Brain pericyte (primary cell): ENCODE measurements around the gene S1PR3.

Source experiments
- DNase-seq: peaks from one replicate; pipeline ENCODE4 v3.0.0-alpha.2; 2012; ENCODE audit warnings: low read depth, low spot score

S1PR3 gene

DNA sequence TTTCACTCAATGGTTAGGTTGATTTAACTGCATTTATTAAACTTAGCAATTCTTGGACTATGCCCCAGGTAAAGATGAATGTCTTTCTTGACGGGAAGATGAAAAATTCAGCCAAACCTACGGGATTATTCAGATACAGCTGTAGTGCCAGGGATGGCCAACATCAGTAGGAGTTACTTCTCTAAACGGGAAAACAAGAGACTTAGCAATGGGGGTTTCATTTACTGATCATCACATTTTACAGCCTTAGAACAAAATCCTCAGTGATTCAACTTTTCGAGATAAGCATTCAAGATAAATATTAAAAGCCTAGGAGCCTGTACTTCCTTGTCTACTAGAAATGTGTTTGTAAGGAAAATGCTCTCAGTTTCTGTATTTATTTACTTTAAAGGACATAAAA is 46.1 kb downstream of the S1PR3 start:
- no peak for DNase-seq

DNA sequence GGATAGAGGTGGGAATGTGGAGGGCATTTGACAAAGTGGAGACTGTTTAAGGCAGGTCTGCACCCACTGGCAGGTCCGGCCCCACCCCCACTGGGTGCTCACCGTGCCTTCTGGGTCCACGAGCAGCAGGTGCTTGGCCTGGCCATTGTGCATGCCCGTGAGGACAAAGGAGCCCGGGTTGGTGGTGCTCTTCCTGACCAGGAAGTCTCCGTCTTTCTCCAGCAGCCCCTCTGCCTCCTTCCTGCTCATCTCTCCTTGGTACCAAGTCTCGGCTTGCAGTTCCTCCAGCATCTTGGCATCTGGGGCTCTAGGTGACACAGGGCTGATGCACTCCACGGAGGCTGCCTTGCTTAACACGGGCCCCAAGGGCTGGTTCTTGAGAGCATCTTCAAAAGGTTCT is 46.6 kb downstream of the S1PR3 start:
- DNase-seq, result no peak

- DNase-seq, result no peak
These were observed 47.3 kb downstream of the S1PR3 start for GRCh38 chr9:89038382-89039103.

DNA sequence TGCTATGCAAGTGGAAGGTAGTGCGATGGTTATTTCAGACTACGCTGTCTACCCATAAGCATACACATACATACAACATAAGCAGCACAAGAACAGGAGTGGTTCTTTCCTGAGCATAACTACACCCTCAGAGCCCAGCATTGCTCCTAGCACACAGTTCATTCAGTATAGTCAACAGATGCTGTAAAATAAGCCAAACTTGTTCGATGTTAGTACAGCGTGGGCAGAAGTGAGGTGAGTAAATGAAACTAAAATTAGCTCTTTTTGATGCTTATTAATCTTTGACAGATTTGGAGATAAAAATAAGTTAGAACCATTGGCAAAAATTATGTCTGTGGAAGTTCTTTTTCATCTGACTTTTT is 47.8 kb downstream of the S1PR3 start:
- no peak for DNase-seq

DNA sequence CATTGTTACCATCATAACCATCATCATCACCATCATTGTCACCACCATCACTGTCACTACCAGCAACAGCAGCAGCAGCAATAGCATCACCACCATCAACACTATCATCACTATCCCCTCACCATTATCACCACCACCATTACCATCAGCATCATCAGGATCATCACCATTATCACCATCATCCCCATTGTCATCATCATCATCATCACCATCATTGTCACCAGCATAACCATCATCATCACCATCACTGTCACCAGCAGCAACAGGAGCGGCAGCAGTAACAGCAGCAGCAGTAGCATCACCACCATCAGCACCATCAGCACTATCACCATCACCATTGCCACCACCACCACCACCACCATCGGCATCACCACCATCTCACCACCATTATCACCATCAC is 48.4 kb downstream of the S1PR3 start:
- DNase-seq, result no peak

GRCh38 chr9:89042984-89043383 is 51.7 kb downstream of the S1PR3 start:
- no peak for DNase-seq

GRCh38 chr9:89044104-89044503 is 52.8 kb downstream of the S1PR3 start:
- DNase-seq, result no peak

GRCh38 chr9:89044881-89045280 is 53.6 kb downstream of the S1PR3 start:
- DNase-seq, result no peak

GRCh38 chr9:89046832-89047231 is 55.6 kb downstream of the S1PR3 start:
- no peak for DNase-seq

DNA sequence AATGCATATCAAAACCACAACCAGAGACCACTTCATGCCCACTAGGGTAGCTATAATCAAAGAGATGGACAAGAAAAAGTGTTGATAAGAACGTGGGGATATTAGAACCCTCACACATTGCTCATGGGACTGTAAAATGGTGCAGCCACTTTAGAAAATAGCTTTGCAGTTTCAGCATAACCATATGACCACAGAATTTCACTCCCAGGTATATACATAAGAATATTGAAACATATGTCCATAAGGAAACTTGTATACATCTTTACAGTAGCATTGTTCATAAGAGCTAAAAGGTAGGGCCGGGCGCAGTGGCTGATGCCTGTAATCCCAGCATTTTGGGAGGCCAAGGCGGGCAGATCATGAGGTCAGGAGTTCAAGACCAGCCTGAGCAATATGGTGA is 56.4 kb downstream of the S1PR3 start:
- DNase-seq, result no peak

GRCh38 chr9:89048616-89049015 is 57.3 kb downstream of the S1PR3 start:
- no peak for DNase-seq

DNA sequence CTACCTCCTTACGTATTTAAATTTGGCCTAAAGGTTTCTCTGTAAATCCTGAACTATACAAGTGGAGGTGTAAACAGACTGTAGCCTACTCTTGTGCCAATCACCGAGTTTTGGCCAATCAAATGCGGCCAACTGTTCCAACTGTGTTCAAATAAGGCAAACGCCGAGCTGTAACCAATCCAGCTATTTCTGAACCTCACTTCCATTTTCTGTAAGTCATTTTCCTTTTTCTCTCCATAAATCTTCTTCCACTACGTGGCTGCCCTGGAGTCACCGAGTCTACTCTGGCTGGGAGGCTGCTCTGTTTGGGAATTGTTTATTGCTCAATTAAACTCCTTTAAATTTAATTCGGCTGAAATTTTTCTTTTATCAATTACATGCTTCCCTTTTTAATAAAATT is 58.4 kb downstream of the S1PR3 start:
- no peak for DNase-seq

- DNase-seq, result no peak
These were observed 60.3 kb downstream of the S1PR3 start for GRCh38 chr9:89051421-89052025.

DNA sequence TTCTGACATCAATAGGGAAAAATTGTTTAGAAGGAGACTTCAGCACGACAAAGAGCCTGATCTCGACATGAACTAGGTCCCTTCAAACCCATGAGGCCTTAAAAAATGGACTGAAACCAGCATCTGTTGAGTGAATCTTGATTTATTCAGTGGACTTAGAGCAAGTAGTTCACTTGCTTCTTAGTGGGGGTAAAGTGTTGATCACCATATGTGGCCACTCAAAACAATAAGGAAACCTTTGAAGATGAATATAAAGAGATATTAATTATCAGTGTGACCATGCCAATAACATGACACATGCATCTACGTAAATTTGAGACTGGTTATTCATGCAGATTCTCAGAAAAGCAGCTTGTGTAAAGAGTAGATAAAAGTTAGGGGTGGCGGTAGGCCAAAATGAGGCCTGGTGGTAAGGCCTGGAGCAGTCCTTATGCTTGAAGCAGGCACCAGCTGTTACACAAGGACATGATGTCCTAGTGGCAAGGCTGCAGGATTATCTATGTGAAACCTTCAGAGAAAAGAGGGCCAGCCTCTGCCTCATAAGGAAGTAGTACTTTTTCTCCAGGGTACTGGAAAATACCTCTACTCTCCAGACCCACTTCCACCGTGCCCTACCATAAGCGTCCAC is 61.3 kb downstream of the S1PR3 start:
- no peak for DNase-seq

- DNase-seq, result no peak
These were observed 62.0 kb downstream of the S1PR3 start for GRCh38 chr9:89053301-89053700.
